ENCODE data around the gene CLDN1.

The CLDN1 gene

DNA sequence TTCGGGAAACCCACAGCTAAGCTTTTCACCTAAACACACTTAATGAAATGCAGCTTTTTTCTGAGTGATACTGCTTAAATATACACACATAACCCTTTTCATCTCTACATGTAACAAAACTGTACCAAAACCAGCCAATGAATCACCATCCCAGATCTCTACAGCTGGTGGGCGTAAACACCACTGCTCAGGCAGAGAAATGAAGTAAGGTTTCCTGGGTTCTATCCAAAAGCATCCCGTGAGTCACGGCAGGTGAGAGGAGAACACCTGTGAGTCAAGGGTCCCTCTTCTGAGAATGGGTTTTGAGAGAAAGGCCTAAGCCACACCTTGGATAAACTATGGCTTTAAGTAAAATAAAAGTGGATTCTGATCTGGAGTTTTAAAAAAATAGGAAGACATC, 2.6 kb downstream of the CLDN1 start:
- Mint-ChIP-seq H3K4me3 (no peak overlapping the region), H3K4me1 (peaks cover 35% of the 10 kb centered on the region), H3K27ac (no peak overlapping the region), H3K9me3 (no peaks in the 10 kb centered on the region), H3K36me3 (ENCODE audit: low read depth) (no peaks in the 10 kb centered on the region), H3K27me3 (peaks cover 35% of the 10 kb centered on the region)
- DNase-seq (peak; percentile 47), ATAC-seq (peak; percentile 66)

DNA sequence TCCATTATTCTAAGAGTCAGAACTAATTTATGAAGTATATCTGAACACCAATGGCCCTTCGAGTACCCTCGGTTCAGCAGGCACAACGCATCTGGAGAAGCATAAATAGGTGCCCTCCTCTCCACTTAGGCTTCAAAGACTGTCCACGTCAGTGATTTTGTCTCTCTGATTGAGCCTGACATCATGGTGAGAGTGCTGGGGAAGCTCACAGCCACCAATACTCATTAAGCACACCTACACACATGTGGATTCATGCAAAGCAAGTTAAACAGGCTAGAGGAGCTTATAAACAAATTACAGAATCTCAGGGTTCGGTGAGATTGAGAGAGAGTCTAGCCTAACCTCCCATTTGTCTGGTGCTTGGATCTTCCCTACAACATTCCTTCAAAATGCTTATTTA, 3.6 kb downstream of the CLDN1 start:
- peak overlapping the region; percentile 60 for H3K27ac Mint-ChIP-seq
- H3K36me3 Mint-ChIP-seq (ENCODE audit: low read depth) = no peaks in the 10 kb centered on the region
- DNase-seq (no peak), ATAC-seq (no peak)
- peaks cover 35% of the 10 kb centered on the region for H3K4me1 Mint-ChIP-seq
- H3K27me3 Mint-ChIP-seq = peaks cover 33% of the 10 kb centered on the region
- H3K4me3 Mint-ChIP-seq = no peak overlapping the region
- no peaks in the 10 kb centered on the region for H3K9me3 Mint-ChIP-seq

DNA sequence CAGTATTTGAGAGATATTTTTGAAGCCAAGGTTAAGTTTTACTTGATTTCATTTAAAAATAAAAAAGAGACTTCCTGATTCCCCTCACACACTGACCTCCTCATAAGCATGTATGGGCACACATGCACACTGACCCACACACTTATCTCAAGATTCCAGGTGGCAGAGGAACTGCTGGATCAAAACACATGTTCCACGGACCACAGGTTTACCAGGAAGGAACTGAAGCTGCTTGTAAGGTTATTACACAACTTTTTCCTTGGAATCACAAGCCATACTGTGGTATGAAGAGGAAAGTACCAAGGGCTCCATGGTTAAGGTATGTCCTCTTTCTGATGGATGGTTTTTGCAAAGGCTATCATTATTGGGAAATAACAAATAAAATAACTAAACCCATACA, 7.5 kb downstream of the CLDN1 start:
- H3K27ac Mint-ChIP-seq = no peak overlapping the region
- H3K4me1 Mint-ChIP-seq = peaks cover 14% of the 10 kb centered on the region
- DNase-seq (no peak), ATAC-seq (no peak)
- no peak overlapping the region for H3K4me3 Mint-ChIP-seq
- no peaks in the 10 kb centered on the region for H3K36me3 Mint-ChIP-seq (ENCODE audit: low read depth)
- H3K27me3 Mint-ChIP-seq = peaks cover 17% of the 10 kb centered on the region
- H3K9me3 Mint-ChIP-seq = no peaks in the 10 kb centered on the region

DNA sequence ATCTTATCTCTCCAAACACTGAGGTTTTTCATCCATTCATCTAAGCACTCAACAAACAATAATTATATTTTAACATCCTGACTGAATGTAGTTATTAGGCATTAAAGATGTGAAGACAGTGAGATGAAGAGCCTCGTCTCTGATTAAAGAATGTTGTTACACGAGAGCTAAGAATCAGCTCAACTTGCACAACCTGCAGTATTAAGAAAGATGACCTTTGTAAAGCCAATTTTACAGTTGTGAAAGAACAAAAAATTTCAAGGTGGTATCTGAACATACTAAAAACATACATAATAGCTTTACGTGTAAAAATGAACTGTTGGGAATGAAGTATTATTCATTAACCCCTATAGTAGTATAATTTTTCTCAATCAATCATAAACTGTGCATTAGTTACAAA, 12.8 kb downstream of the CLDN1 start:
- Mint-ChIP-seq H3K36me3 (ENCODE audit: low read depth) (no peaks in the 10 kb centered on the region), H3K27ac (no peak overlapping the region)

DNA sequence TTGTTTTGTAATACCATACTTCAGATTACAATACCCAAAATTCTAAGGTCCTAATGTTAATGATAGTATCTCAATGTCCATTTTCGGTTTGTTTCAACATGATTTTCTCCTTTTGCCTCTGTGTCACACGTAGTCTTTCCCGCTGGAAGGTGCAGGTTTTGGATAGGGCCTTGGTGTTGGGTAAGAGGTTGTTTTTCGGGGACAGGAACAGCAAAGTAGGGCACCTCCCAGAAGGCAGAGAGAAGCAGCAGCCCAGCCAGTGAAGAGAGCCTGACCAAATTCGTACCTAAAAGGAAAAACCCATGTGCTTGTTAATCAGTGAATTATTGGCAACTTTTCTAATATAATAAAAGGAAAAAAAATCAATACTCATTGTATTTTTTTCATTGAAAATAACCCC, 14.1 kb downstream of the CLDN1 start:
- peaks cover 30% of the 10 kb centered on the region for H3K4me1 Mint-ChIP-seq
- no peak overlapping the region for H3K27ac Mint-ChIP-seq

More for the DNA sequence above, 12.8 kb downstream of the CLDN1 start:
- H3K9me3 Mint-ChIP-seq = no peaks in the 10 kb centered on the region
- H3K27me3 Mint-ChIP-seq = peaks cover 8% of the 10 kb centered on the region
- no peak for ATAC-seq
- DNase-seq = no peak
- H3K4me1 Mint-ChIP-seq = peaks cover 30% of the 10 kb centered on the region
- no peak overlapping the region for H3K4me3 Mint-ChIP-seq

DNA sequence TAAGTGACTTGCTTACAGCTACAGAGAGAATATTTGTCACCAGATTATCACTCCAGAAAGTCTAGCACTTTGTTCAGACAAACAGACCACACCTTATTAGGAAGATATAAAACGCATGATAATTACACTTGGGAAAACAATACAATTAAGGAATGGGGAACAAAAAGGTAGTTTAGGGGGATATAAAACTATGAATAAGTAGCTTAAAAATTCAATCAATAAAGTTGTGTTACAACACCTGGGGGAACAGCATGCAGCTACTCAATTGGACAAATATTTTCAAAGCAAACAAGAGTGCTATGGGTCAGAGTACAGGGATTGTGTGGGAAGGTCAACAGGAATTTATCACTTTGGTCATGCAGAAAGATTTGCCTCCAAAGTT, 15.1 kb downstream of the CLDN1 start:
- no peak for ATAC-seq
- no peak overlapping the region for H3K4me3 Mint-ChIP-seq
- H3K36me3 Mint-ChIP-seq (ENCODE audit: low read depth) = no peaks in the 10 kb centered on the region
- no peaks in the 10 kb centered on the region for H3K9me3 Mint-ChIP-seq
- peak overlapping the region; percentile 89 for H3K27ac Mint-ChIP-seq
- H3K27me3 Mint-ChIP-seq = peaks cover 7% of the 10 kb centered on the region
- peaks cover 30% of the 10 kb centered on the region for H3K4me1 Mint-ChIP-seq
- no peak for DNase-seq

More for the DNA sequence above, 14.1 kb downstream of the CLDN1 start:
- no peaks in the 10 kb centered on the region for H3K9me3 Mint-ChIP-seq
- H3K4me3 Mint-ChIP-seq = no peak overlapping the region
- peaks cover 8% of the 10 kb centered on the region for H3K27me3 Mint-ChIP-seq
- ATAC-seq = no peak
- no peaks in the 10 kb centered on the region for H3K36me3 Mint-ChIP-seq (ENCODE audit: low read depth)
- no peak for DNase-seq

DNA sequence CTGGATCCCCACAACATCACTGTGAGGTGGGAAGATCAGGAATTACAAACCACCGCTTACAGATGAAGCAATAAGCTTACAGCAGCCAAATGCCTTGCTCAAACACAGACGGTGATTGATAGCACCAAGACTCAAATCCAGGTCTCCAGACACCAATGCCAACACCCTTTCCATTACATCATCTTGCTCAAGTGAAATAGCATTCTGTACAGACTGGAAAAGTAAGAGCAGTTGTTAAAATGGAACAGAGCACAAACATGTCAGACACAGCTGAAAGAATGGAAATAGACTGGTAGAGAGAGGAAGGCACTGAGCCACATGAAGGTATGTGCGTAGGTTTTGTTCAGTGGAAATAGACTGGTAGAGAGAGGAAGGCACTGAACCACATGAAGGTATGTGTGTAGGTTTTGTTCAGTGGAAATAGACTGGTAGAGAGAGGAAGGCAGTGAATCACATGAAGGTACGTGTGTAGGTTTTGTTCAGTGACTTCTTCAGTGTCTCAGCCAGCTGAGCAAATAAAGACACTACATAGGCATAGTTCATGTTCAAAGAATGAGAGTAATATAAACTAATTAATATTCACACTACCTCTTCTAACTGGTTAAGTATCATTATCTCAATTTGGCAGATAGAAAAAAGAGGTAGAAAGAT, 15.6 kb downstream of the CLDN1 start:
- H3K9me3 Mint-ChIP-seq = no peaks in the 10 kb centered on the region
- peak overlapping the region; percentile 89 for H3K27ac Mint-ChIP-seq
- ATAC-seq = peak; percentile 98
- peaks cover 34% of the 10 kb centered on the region for H3K4me1 Mint-ChIP-seq
- peak; percentile 10 for DNase-seq
- H3K4me3 Mint-ChIP-seq = peak overlapping the region; percentile 56
- no peaks in the 10 kb centered on the region for H3K36me3 Mint-ChIP-seq (ENCODE audit: low read depth)
- H3K27me3 Mint-ChIP-seq = peaks cover 7% of the 10 kb centered on the region

DNA sequence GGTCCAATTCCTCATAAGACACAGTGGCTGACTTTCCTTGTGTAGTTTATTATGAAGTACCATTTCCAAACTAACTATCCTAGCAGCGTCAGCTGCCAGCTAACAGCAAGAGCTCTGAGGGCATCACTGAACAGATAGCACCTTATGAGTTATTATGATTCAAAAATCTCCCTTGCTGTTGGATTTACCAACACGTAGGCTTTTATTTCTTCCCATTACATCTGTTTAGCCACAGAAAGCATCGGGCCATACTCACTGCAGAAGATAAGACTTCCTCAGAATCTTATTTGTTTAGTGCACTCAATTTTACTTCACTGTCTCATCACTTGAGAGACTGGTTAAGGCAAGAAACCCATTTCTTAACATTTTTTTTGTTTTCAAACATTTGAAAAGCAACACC, 16.2 kb downstream of the CLDN1 start:
- Mint-ChIP-seq H3K9me3 (no peaks in the 10 kb centered on the region), H3K4me1 (peaks cover 37% of the 10 kb centered on the region), H3K4me3 (peak overlapping the region; percentile 56), H3K36me3 (ENCODE audit: low read depth) (no peaks in the 10 kb centered on the region), H3K27me3 (peaks cover 5% of the 10 kb centered on the region), H3K27ac (peak overlapping the region; percentile 89)
- DNase-seq = no peak
- ATAC-seq = peak; percentile 4

DNA sequence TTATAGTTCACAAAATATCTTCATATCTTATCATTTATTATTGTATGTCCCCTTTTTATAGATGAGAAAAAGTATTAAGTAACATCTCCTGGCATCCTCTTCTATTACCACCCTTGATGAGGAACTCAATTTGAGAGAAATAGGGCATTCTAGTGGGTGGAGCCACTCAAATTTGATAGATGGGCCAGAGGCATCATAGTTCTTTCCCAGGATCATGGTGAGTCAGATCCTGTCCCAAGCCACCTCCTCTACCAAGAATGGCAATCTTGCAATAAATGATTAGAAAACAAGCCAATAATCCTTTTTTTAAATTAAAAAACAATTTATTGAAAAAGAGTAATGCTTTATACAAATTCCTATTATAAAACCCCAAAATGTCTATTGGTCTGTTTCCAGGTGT, 16.8 kb downstream of the CLDN1 start:
- H3K4me3 Mint-ChIP-seq = no peak overlapping the region
- DNase-seq = no peak

DNA sequence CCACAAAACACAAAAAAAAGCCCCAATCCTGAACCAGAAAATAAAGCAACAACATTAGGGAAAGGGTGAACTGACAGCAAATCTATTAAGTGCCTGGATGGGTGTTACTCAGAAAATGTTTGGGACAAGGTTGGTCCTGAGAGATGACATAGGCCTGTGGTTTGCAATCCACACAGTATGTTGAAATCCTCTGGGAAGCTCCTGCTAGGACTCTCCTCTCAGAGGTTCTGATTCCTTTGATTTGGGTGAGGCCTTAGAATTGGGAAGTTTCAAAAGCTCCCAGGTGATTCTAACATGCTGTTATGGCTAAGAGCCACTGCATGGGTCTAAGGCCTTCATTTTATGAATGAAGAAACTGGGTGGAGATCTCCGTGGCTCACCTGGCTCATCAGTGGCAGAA, 18.4 kb downstream of the CLDN1 start:
- Mint-ChIP-seq H3K36me3 (ENCODE audit: low read depth) (no peaks in the 10 kb centered on the region), H3K4me1 (peaks cover 37% of the 10 kb centered on the region), H3K4me3 (no peak overlapping the region), H3K27ac (no peak overlapping the region), H3K9me3 (no peaks in the 10 kb centered on the region), H3K27me3 (peaks cover 16% of the 10 kb centered on the region)
- ATAC-seq = no peak
- no peak for DNase-seq

More for the DNA sequence above, 16.8 kb downstream of the CLDN1 start:
- Mint-ChIP-seq H3K4me1 (peaks cover 37% of the 10 kb centered on the region), H3K27me3 (peaks cover 9% of the 10 kb centered on the region), H3K36me3 (ENCODE audit: low read depth) (no peaks in the 10 kb centered on the region), H3K9me3 (no peaks in the 10 kb centered on the region), H3K27ac (no peak overlapping the region)
- ATAC-seq = no peak

DNA sequence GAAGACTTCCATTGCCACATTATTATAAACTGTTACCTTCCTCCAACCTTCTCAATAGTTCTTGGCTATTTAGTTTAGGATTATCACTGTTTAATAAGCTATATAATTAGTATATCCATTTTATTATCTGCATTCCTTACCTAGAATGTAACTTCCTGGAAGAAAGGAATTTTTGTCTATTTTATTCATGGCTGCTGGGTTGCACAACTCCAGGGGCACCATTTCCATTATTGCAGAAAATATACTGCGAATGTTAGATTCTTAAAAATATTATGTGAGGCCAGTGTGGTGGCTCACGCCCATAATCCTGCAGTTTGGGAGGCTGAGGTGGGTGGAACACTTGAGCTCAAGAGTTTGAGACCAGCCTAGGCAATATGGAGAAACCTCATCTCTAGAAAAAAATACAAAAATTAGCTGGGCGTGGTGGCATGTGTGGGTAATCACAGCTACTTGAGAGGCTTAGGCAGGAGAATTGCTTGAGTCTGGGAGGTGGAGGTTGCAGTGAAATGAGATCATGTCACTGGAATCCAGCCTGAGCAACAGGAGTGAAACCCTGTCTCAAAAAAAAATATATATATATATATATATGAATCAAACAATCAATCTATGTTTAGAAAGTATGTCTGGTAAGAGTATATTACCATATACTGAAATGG, 19.9 kb downstream of the CLDN1 start:
- Mint-ChIP-seq H3K4me1 (peaks cover 32% of the 10 kb centered on the region), H3K9me3 (no peaks in the 10 kb centered on the region), H3K4me3 (no peak overlapping the region), H3K27ac (no peak overlapping the region), H3K27me3 (peaks cover 16% of the 10 kb centered on the region), H3K36me3 (ENCODE audit: low read depth) (no peaks in the 10 kb centered on the region)
- ATAC-seq = no peak
- no peak for DNase-seq

DNA sequence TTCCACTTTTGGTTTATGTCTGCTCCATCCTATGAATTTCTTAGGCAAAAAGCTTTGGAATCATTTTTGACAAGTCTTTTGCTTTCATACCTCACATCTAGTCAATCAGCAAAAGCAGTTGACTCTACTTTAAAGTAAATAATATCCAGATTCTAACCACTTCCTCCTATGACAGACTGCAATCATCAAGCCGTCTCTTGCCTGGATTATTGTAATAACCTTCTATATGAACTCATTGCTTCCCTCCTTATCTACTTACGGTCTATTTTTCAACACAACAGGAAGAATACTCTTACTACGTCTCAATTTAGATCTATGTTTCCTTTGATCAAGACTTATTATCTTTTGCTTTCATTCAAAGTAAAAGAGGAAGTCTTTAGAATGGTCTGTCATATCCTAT, 20.7 kb downstream of the CLDN1 start:
- Mint-ChIP-seq H3K27me3 (peaks cover 16% of the 10 kb centered on the region), H3K4me3 (no peak overlapping the region), H3K4me1 (peaks cover 24% of the 10 kb centered on the region), H3K9me3 (no peaks in the 10 kb centered on the region), H3K27ac (no peak overlapping the region), H3K36me3 (ENCODE audit: low read depth) (no peaks in the 10 kb centered on the region)
- ATAC-seq (no peak), DNase-seq (no peak)

DNA sequence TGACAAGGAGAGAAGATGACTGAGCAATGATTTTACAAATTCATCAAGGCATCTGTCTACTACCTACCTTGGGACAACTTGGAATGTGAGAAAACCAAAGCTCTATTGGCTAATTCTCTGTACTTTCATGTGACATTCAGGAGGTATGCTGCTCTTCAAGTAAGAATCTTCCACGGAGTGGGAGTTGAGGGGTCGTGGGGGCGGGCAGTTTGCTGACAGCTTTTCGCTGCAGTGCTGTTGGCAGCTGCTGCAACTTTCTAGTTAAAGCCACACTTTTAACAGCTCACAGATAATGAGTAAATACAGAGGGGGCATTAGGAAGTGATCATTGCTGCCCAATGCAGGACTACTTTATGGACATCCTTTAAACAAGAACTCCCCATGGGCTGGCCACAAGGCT, 22.3 kb downstream of the CLDN1 start:
- Mint-ChIP-seq H3K4me3 (no peak overlapping the region), H3K27me3 (peaks cover 16% of the 10 kb centered on the region), H3K4me1 (peaks cover 11% of the 10 kb centered on the region), H3K9me3 (no peaks in the 10 kb centered on the region), H3K36me3 (ENCODE audit: low read depth) (peaks cover 1% of the 10 kb centered on the region), H3K27ac (no peak overlapping the region)
- ATAC-seq (no peak), DNase-seq (no peak)

DNA sequence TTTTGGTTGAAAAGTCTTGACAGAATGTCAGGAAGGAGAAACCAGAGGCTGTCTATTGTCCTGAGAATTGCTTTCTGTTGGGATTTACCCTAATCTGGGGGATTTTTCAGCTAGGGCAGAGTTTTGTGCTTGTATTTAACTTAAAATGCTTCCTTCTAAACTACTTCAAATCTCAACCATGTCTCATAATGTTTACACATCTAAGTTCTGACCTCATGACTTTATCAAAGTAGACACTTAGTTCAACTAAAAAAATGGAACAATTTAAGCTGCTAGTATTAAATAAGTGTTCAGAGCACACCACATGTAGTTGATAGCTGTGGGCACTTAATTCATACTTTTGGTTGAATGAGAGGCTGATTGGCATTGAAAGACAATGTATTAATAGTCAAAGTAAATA, 28.2 kb downstream of the CLDN1 start:
- ATAC-seq (no peak), DNase-seq (no peak)
- no peak overlapping the region for H3K27ac Mint-ChIP-seq
- peaks cover 27% of the 10 kb centered on the region for H3K9me3 Mint-ChIP-seq
- H3K4me3 Mint-ChIP-seq = no peak overlapping the region
- peaks cover 2% of the 10 kb centered on the region for H3K27me3 Mint-ChIP-seq
- H3K36me3 Mint-ChIP-seq (ENCODE audit: low read depth) = peaks cover 3% of the 10 kb centered on the region
- H3K4me1 Mint-ChIP-seq = no peaks in the 10 kb centered on the region

DNA sequence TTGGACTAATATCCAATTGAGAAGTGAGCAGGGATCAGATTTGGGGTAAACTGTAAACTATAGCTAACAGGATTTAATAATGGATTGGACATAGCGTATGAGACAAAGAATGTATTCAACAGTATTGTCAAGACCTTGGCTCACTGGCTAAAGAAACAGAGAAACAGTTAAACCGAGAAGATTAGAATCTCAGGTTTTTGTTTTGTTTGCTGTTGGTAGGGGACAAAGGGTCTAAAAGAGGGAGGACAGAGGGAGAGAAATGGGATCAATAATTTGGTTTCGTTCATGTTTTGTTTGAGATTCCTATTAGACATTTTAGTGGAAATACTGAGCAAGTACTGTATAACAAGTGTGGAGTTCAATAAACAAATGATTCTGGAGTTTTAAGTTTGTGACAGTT, 28.6 kb downstream of the CLDN1 start:
- ATAC-seq = no peak
- H3K27me3 Mint-ChIP-seq = peaks cover 2% of the 10 kb centered on the region
- H3K36me3 Mint-ChIP-seq (ENCODE audit: low read depth) = peaks cover 3% of the 10 kb centered on the region
- H3K9me3 Mint-ChIP-seq = peaks cover 27% of the 10 kb centered on the region
- no peak overlapping the region for H3K27ac Mint-ChIP-seq
- no peak for DNase-seq
- no peak overlapping the region for H3K4me3 Mint-ChIP-seq
- no peaks in the 10 kb centered on the region for H3K4me1 Mint-ChIP-seq

Measured in activated naive CD8-positive, alpha-beta T cell treated with anti-CD3 and anti-CD28 coated beads, Interleukin-2, amount 50 U/mL, for 24 hours (primary cell).